HepG2 (cell line): Measurements from ENCODE around the gene SLC25A11. TPM values are rescaled to one million over a fixed set of nuclear protein-coding genes. Genes with fewer than 3 reads are reported as not detected.

Experiments
- ATF1 ChIP-seq: IDR thresholded peaks from 2 replicates; pipeline ENCODE4 v1.6.1; 2016; ENCODE audit warnings: mild to moderate bottlenecking, control low read depth
- DMAP1 ChIP-seq: IDR thresholded peaks from 2 replicates; pipeline ENCODE4 v1.6.1; 2016
- ELF1 ChIP-seq: sonication (generic); formaldehyde crosslinking; IDR thresholded peaks from 2 replicates; pipeline ENCODE4 v1.4.0; 2020; ENCODE audit warnings: missing genetic modification reagents
- ELK4 ChIP-seq: sonication (generic); formaldehyde crosslinking; IDR thresholded peaks from 2 replicates; pipeline ENCODE4 v1.9.0; 2021; ENCODE audit warnings: missing genetic modification reagents, borderline replicate concordance
- HDAC2 ChIP-seq: sonication (generic); formaldehyde crosslinking; IDR thresholded peaks from 2 replicates; pipeline ENCODE4 v1.4.0; 2020; ENCODE audit warnings: missing genetic modification reagents
- HNF4A ChIP-seq: sonication (generic); formaldehyde crosslinking; IDR thresholded peaks from 2 replicates; pipeline ENCODE4 v1.4.0; 2020; ENCODE audit warnings: missing genetic modification reagents
- JUNB ChIP-seq: sonication (generic); formaldehyde crosslinking; IDR thresholded peaks from 2 replicates; pipeline ENCODE4 v1.8.0; 2022; ENCODE audit warnings: missing genetic modification reagents, mild to moderate bottlenecking, borderline replicate concordance
- KAT8 ChIP-seq: IDR thresholded peaks from 2 replicates; pipeline ENCODE4 v1.6.1; 2016; ENCODE audit warnings: missing genetic modification reagents, missing compliant biosample characterization
- MED1 ChIP-seq: sonication (generic); formaldehyde crosslinking; IDR thresholded peaks from 2 replicates; pipeline ENCODE4 v1.4.0; 2020; ENCODE audit warnings: missing genetic modification reagents
- PAX8 ChIP-seq: sonication (generic); formaldehyde crosslinking; IDR thresholded peaks from 2 replicates; pipeline ENCODE4 v1.8.0; 2022; ENCODE audit warnings: mild to moderate bottlenecking, missing genetic modification reagents, borderline replicate concordance
- POLR2AphosphoS5 ChIP-seq: IDR thresholded peaks from 2 replicates; pipeline ENCODE4 v1.6.1; 2012; ENCODE audit warnings: low read depth, low read length
- PREB ChIP-seq: sonication (generic); formaldehyde crosslinking; IDR thresholded peaks from 2 replicates; pipeline ENCODE4 v1.4.0; 2020; ENCODE audit warnings: missing genetic modification reagents
- RFXANK ChIP-seq: IDR thresholded peaks from 2 replicates; pipeline ENCODE4 v1.6.1; 2016
- SNAPC2 ChIP-seq: sonication (generic); formaldehyde crosslinking; IDR thresholded peaks from 2 replicates; pipeline ENCODE4 v1.8.1; 2022; ENCODE audit warnings: mild to moderate bottlenecking, missing genetic modification reagents
- U2AF1 ChIP-seq: fragments of 200-400 bp; formaldehyde crosslinking; optimal IDR thresholded peaks from 2 replicates; pipeline ENCODE3; 2017; ENCODE audit warnings: mild to moderate bottlenecking, low read depth, low read length
- XBP1 ChIP-seq: sonication (generic); formaldehyde crosslinking; IDR thresholded peaks from 2 replicates; pipeline ENCODE4 v1.5.0; 2020; ENCODE audit warnings: missing genetic modification reagents
- ZFP36 ChIP-seq: fragments of 150-350 bp; IDR thresholded peaks from 2 replicates; pipeline ENCODE4 v1.6.1; 2018; ENCODE audit warnings: borderline replicate concordance, low read length, low read depth; ENCODE audit not compliant: partially characterized antibody
- ZNF225 ChIP-seq: sonication (generic); formaldehyde crosslinking; IDR thresholded peaks from 2 replicates; pipeline ENCODE4 v1.4.0; 2020; ENCODE audit warnings: mild to moderate bottlenecking, missing genetic modification reagents
- ZNF362 ChIP-seq: sonication (generic); formaldehyde crosslinking; IDR thresholded peaks from 2 replicates; pipeline ENCODE4 v1.4.0; 2020; ENCODE audit warnings: missing genetic modification reagents, mild to moderate bottlenecking, borderline replicate concordance
- ZNF616 ChIP-seq: sonication (generic); formaldehyde crosslinking; IDR thresholded peaks from 2 replicates; pipeline ENCODE4 v1.5.0; 2020; ENCODE audit warnings: low read depth, mild to moderate bottlenecking, missing genetic modification reagents
- ZNF724P ChIP-seq: sonication (generic); formaldehyde crosslinking; IDR thresholded peaks from 2 replicates; pipeline ENCODE4 v1.8.0; 2022; ENCODE audit warnings: missing genetic modification reagents, borderline replicate concordance
- ZNF773 ChIP-seq: sonication (generic); formaldehyde crosslinking; IDR thresholded peaks from 2 replicates; pipeline ENCODE4 v1.4.0; 2020; ENCODE audit warnings: missing genetic modification reagents, borderline replicate concordance
- ZSCAN22 ChIP-seq: sonication (generic); formaldehyde crosslinking; IDR thresholded peaks from 2 replicates; pipeline ENCODE4 v1.4.0; 2020; ENCODE audit warnings: mild to moderate bottlenecking, missing genetic modification reagents
- polyA plus RNA-seq, 8 experiments: library from polyadenylated mRNA; depleted of rRNA in 3 of 8; stranded (reverse) in 7 of 8; unstranded in 1 of 8; fragments of >200 nt; fragmentation: Illumina TruSeq in 4 of 8; extraction: Trizol in 4 of 8; gene quantifications; 2 replicates each; pipeline versions ENCODE4 v1.2.1 to v1.2.3, GENCODE V29; 2011 to 2016; ENCODE audit warnings: low read depth in 4 of 8, missing spikeins in 1 of 8, mixed read lengths in 1 of 8; ENCODE audit not compliant: insufficient read depth in 1 of 8
- total RNA-seq, 5 experiments: library from RNA; depleted of rRNA; stranded (reverse); fragments of >200 nt; fragmentation: Illumina TruSeq; extraction: Trizol; gene quantifications; 2 replicates each; pipeline ENCODE4 v1.2.3, GENCODE V29; 2016; ENCODE audit warnings: low read depth in 1 of 5
- TF ChIP-seq, protein P1 (sequence below): sonication (generic); formaldehyde crosslinking; IDR thresholded peaks from 2 replicates; pipeline ENCODE4 v1.5.0; 2020; ENCODE audit warnings: mild to moderate bottlenecking, missing genetic modification reagents
- TF ChIP-seq, protein P2 (sequence below): IDR thresholded peaks from 2 replicates; pipeline ENCODE4 v1.6.1; 2016; ENCODE audit warnings: missing genetic modification reagents, missing compliant biosample characterization
- TF ChIP-seq, protein P3 (sequence below): conservative IDR thresholded peaks from 2 replicates; pipeline ENCODE4 v1.6.1; 2018; ENCODE audit warnings: missing genetic modification reagents

Gene SLC25A11
- total and polyA plus RNA-seq, 2 of the 13 experiments (the other 11 are each of a cell fraction or from before 2014, with no cell fraction given) = 35.4 to 47.2 TPM

DNA sequence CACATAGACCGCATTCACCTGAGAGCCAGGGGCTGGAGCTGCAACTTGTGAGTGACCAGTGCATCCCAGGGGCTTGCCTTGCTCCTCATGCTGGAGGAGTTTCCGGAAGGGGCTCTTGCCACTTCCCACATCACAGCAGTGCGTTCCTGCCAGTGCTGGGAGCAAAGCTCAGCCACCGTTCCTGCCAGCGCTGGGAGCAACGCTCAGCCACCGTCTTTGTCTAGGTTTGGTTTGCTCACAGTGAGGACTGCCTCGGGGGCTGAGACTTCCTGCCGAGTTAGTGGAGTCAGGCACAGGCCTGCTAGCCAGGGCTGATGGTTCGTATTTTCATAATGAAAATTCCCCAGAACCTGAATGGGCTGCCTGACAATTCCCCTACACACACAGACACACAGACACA is 31.5 kb downstream of the SLC25A11 start (continued):
- peak; percentile 85 for TF ChIP-seq ELF1 (CRISPR knock-in tag)
- TF ChIP-seq, protein P1, sequence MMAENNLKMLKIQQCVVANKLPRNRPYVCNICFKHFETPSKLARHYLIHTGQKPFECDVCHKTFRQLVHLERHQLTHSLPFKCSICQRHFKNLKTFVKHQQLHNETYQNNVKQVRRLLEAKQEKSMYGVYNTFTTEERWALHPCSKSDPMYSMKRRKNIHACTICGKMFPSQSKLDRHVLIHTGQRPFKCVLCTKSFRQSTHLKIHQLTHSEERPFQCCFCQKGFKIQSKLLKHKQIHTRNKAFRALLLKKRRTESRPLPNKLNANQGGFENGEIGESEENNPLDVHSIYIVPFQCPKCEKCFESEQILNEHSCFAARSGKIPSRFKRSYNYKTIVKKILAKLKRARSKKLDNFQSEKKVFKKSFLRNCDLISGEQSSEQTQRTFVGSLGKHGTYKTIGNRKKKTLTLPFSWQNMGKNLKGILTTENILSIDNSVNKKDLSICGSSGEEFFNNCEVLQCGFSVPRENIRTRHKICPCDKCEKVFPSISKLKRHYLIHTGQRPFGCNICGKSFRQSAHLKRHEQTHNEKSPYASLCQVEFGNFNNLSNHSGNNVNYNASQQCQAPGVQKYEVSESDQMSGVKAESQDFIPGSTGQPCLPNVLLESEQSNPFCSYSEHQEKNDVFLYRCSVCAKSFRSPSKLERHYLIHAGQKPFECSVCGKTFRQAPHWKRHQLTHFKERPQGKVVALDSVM (CRISPR knock-in tag) = peak; percentile 32; the same call in 1 of the 2 replicates
- TF ChIP-seq ZNF773 (CRISPR knock-in tag) = no peak
- peak; percentile 60; the same call in 1 of the 2 replicates for TF ChIP-seq MED1 (CRISPR knock-in tag)
- TF ChIP-seq ZNF724P (CRISPR knock-in tag) = no peak
- TF ChIP-seq HNF4A (CRISPR knock-in tag) = peak; percentile 83
- TF ChIP-seq JUNB (CRISPR knock-in tag) = no peak
- TF ChIP-seq U2AF1 = no peak
- no peak for TF ChIP-seq PAX8
- TF ChIP-seq ZSCAN22 (CRISPR knock-in tag) = no peak
- no peak for TF ChIP-seq ATF1 (CRISPR knock-in tag)
- peak; percentile 84 for TF ChIP-seq HDAC2
- TF ChIP-seq SNAPC2 (CRISPR knock-in tag) = no peak
- TF ChIP-seq XBP1 (CRISPR knock-in tag) = no peak
- no peak for TF ChIP-seq ELK4 (CRISPR knock-in tag)
- no peak for TF ChIP-seq ZNF225 (CRISPR knock-in tag)
- no peak for TF ChIP-seq PREB
- TF ChIP-seq, protein P2, sequence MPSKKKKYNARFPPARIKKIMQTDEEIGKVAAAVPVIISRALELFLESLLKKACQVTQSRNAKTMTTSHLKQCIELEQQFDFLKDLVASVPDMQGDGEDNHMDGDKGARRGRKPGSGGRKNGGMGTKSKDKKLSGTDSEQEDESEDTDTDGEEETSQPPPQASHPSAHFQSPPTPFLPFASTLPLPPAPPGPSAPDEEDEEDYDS (CRISPR knock-in tag) = peak; percentile 56; the same call in 1 of the 2 replicates
- peak; percentile 31; the same call in 1 of the 2 replicates for TF ChIP-seq DMAP1 (CRISPR knock-in tag)
- 0 out of 2 replicates have a peak, but pooled peaks have one; percentile 45 for TF ChIP-seq RFXANK
- TF ChIP-seq, protein P3, sequence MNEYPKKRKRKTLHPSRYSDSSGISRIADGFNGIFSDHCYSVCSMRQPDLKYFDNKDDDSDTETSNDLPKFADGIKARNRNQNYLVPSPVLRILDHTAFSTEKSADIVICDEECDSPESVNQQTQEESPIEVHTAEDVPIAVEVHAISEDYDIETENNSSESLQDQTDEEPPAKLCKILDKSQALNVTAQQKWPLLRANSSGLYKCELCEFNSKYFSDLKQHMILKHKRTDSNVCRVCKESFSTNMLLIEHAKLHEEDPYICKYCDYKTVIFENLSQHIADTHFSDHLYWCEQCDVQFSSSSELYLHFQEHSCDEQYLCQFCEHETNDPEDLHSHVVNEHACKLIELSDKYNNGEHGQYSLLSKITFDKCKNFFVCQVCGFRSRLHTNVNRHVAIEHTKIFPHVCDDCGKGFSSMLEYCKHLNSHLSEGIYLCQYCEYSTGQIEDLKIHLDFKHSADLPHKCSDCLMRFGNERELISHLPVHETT (CRISPR knock-in tag) = 0 out of 2 replicates have a peak, but pooled peaks have one; percentile 36
- no peak for TF ChIP-seq ZFP36
- peak; percentile 69; the same call in 1 of the 2 replicates for TF ChIP-seq KAT8
- no peak for TF ChIP-seq ZNF362
- TF ChIP-seq POLR2AphosphoS5 = peak; percentile 53; the same call in 1 of the 2 replicates
- no peak for TF ChIP-seq ZNF616 (CRISPR knock-in tag)
